Thymus (tissue), 11 donors: ENCODE results near the gene TPTE2. TPM values are rescaled to one million over a fixed set of nuclear protein-coding genes. Genes with fewer than 3 reads are reported as not detected.
"Not testable (repeated sequence)": the region's sequence is repeated elsewhere in the genome, so short reads cannot be mapped to it uniquely, and the experiment has no call there.

Experiments
- DNase-seq, 9 donors: peaks; one replicate each; pipeline ENCODE4 v3.0.0-alpha.2; 2013; ENCODE audit warnings: low spot score in 9 of 9, low read depth in 6 of 9, missing footprints in 1 of 9
- H3K27ac ChIP-seq, 2 donors: one replicate each; pipeline ENCODE4 v1.5.1; 2013; ENCODE audit warnings: control low read depth in 1 of 2, low read depth in 1 of 2, low read length in 1 of 2, mild to moderate bottlenecking in 1 of 2, moderate library complexity in 1 of 2
- H3K27me3 ChIP-seq, 2 donors: one replicate each; pipeline ENCODE4 v1.5.1; 2013; ENCODE audit warnings: low read length in 1 of 2; ENCODE audit not compliant: control insufficient read depth in 2 of 2, insufficient read depth in 1 of 2
- H3K36me3 ChIP-seq, 2 donors: one replicate each; pipeline ENCODE4 v1.5.1; 2013; ENCODE audit warnings: low read length in 1 of 2, mild to moderate bottlenecking in 1 of 2, moderate library complexity in 1 of 2; ENCODE audit not compliant: control insufficient read depth in 2 of 2, insufficient read depth in 2 of 2
- H3K4me1 ChIP-seq, 2 donors: one replicate each; pipeline ENCODE4 v1.5.1; 2013; ENCODE audit warnings: low read length in 2 of 2; ENCODE audit not compliant: control insufficient read depth in 2 of 2, insufficient read depth in 2 of 2
- H3K4me3 ChIP-seq, 2 donors: one replicate each; pipeline ENCODE4 v1.5.1; 2013; ENCODE audit warnings: low read length in 2 of 2, control low read depth in 1 of 2, mild to moderate bottlenecking in 1 of 2
- H3K9me3 ChIP-seq, 2 donors: one replicate each; pipeline ENCODE4 v1.5.1; 2013; ENCODE audit warnings: low read length in 1 of 2, mild to moderate bottlenecking in 1 of 2; ENCODE audit not compliant: control insufficient read depth in 2 of 2, insufficient read depth in 1 of 2
- WGBS: extraction: QIAGEN DNeasy Blood & Tissue Kit; methylation state at CpG from one replicate; pipeline ENCODE4 v1.1.7; 2013; 5-methylcytosine and 5-hydroxymethylcytosine counted together
- polyA plus RNA-seq: library from polyadenylated mRNA; stranded (reverse); fragments of 200-250 nt; gene quantifications from one replicate; pipeline ENCODE4 v1.2.3, GENCODE V29; 2013
- total RNA-seq: library from RNA; stranded (reverse); fragments of 120-200 nt; gene quantifications from one replicate; pipeline ENCODE4 v1.2.4, GENCODE V29; 2013
- donor health status: healthy.

TPTE2 gene
- total and polyA plus RNA-seq, 2 donors = 0.05 to 0.34 TPM

DNA sequence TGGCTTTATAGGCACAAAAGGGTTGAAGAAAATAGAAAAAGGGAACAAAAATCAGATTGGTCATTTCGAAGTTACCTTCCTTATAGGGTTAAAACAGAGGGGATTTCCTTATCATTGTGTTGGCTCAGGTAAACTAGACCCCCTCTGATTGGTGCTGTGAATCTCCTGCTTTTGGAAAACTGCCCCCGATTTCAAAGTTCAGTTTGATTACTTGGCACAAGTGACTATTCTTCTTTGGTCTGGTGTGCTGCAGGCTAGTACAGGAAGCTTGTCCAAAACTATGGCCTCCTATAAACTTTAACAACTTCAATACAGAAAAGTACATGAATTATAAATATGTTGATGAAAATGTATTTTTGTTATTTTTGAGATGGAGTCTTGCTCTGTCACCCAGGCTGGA is 13.9 kb upstream of the TPTE2 start:
- no peaks in the 10 kb centered on the region for H3K36me3 ChIP-seq
- H3K4me3 ChIP-seq = no peak overlapping the region
- no peaks in the 10 kb centered on the region for H3K27me3 ChIP-seq
- no peaks in the 10 kb centered on the region for H3K4me1 ChIP-seq
- WGBS = 77% methylated on average over 2 of the region's 2 CpGs
- no peak overlapping the region for H3K27ac ChIP-seq
- no peaks in the 10 kb centered on the region for H3K9me3 ChIP-seq
- no peak for DNase-seq

DNA sequence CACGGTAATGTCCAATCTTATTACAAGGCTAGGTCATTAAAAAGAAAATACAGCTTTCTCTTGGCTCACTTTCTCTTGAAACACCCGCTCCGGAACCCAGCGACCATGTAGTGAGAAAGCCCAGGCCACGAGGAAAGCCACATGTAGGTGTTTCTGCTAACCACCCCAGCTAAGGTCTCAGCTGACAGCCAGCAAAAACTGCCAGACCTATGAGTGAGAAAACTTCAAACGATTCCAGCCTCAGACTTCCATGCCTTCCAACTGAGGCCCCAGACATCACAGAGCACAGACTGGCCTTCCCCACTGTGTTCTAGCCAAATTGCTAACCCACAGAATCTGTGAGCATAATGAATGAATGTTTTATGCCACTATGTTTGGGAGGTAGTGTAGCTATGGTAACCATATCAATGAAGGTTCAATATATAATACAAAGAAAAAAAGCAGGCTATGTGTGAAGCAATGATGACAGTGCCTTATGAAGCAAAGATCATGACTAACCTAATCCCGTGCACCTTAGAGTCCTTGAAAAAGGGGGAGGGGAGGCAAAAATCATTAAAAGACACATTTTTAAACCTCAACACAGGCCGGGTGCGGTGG is 11.9 kb upstream of the TPTE2 start:
- Histone ChIP-seq H3K36me3 (no peaks in the 10 kb centered on the region), H3K4me3 (no peak overlapping the region), H3K9me3 (no peaks in the 10 kb centered on the region), H3K27me3 (no peaks in the 10 kb centered on the region), H3K27ac (no peak overlapping the region), H3K4me1 (no peaks in the 10 kb centered on the region)
- WGBS = 90% methylated on average over 9 of the region's 9 CpGs
- DNase-seq = no peak

DNA sequence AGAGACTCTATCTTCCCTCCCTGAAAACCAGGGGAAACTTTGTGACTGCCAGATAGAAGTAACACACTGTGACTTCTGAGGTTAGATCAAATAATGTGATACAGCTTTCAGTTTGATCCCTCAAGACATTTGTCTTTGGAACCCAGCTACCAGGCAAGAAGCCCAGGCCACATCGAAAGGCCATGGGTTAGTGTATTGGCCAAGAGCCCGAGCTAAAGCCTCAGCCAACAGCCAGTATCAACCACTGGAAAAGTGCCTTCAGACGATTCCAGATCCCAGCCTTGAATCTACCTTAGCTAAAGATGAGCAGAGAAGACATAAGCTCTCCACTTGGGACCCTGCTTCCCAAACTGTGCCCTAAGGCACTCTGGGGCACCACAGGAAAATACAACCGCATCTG is 10.9 kb upstream of the TPTE2 start:
- no peak for DNase-seq
- Histone ChIP-seq H3K4me3 (no peak overlapping the region), H3K4me1 (no peaks in the 10 kb centered on the region), H3K27me3 (no peaks in the 10 kb centered on the region), H3K36me3 (no peaks in the 10 kb centered on the region), H3K27ac (no peak overlapping the region), H3K9me3 (no peaks in the 10 kb centered on the region)
- 91% methylated on average over 4 of the region's 4 CpGs for WGBS

DNA sequence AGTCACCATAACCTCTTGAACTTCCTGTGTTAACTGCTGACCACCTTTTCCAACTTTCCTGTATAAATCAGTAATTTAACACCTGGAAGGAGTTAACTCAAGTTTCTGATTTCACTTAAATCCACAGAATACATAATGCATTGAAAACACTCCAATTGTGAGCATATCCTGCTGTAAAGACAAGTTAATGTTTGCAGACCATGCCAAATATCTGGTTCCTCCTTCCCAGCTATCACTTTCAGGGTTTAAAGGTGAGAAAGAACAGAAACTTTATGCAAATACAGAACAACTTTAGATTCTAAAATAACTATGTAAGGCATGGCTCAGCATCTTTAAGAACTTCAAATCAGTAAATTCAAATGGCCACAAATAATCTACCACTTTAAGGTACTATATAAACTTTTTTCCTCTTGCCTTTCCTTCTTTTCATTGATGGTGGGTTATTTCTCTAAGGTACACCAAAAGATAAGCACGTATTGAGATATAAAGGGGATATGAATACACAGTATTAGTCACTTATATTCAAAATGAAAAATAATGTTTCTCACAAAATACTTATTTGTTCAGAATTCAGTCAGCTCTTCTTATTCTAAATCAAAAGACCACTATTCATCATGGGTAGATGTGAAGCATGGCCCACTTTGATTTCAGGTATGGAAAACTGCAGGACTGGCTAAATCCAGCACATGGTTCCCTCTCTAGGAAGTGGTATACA is 6.6 kb upstream of the TPTE2 start:
- H3K36me3 ChIP-seq = no peaks in the 10 kb centered on the region
- no peaks in the 10 kb centered on the region for H3K9me3 ChIP-seq
- no peak for DNase-seq
- no peak overlapping the region for H3K27ac ChIP-seq
- H3K27me3 ChIP-seq = peaks cover 0 to 6% of the 10 kb centered on the region in 2 donors
- 90% methylated on average over 1 of the region's 1 CpG for WGBS
- H3K4me3 ChIP-seq = no peak overlapping the region
- no peaks in the 10 kb centered on the region for H3K4me1 ChIP-seq

DNA sequence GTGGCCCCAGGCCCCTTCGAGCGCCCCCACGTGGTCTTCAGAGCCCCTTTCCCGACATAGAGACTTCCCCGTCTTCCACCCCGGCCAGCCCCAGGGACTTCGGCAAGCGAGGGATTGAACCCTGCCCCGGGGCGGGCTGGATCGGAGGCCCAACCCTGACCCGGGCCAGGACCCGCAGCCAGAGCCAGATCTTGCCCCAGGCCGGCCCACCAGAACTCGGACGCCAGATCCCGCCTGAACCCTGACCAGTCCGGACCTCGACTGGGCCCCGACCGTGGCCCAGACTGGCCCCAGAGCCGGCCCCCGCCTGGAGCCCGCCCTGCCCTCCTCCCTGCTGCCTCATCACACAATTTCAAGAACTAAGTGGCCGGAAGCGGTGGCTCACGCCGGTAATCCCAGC is 253 bp upstream of the TPTE2 start:
- Histone ChIP-seq H3K4me1 (no peaks in the 10 kb centered on the region), H3K9me3 (peaks cover 0 to 3% of the 10 kb centered on the region in 2 donors), H3K36me3 (no peaks in the 10 kb centered on the region), H3K27me3 (peaks cover 0 to 6% of the 10 kb centered on the region in 2 donors), H3K4me3 (no peak overlapping the region), H3K27ac (no peak overlapping the region)
- DNase-seq = no peak
- WGBS = 90% methylated on average over 28 of the region's 28 CpGs

DNA sequence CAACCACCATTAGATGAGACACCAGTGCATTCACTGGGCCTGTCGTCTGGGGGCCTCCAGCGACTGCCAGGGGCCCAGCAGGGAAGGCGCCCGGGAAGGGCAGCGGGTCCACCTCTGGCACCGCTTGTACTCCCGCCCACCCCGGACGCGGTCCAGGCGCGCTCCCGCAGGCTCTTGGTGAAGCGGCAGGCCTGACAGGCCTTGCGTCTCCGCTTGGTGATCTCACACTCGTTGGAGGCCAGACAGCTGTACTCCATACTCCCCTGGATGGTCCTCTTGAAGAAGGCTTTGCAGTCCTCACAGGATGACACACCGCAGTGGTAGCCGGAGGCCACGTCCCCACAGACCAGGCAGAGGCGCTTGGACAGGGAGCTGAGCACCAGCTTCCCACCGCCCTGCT is 660 bp downstream of the TPTE2 start:
- H3K4me1 ChIP-seq, H3K9me3 ChIP-seq, H3K27me3 ChIP-seq, H3K36me3 ChIP-seq, DNase-seq, H3K27ac ChIP-seq, H3K4me3 ChIP-seq: not testable (repeated sequence)
- 96% methylated on average over 22 of the region's 22 CpGs for WGBS

DNA sequence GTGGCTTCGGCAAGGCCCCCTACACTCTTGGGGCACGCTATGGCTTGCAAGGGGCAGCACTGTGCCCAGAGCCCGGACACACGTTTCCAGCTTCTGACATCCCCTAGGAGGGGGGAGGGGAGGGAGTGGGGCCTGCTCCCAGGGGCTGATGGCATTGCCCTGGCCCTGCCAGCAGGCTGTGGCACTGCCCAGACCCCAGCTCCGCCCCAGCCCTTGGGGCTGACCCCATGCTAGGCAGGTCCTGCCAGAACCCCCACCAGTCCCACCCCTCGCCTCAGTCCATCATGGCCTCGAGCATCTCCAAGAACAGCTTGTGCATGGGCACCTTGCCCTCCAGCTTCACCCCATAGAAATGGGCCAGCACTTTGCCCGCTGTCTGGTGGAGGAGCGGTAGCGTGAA is 1.6 kb downstream of the TPTE2 start:
- WGBS = no CpG with 5 or more reads among the region's 10 CpGs
- H3K27ac ChIP-seq, DNase-seq, H3K4me1 ChIP-seq, H3K36me3 ChIP-seq, H3K4me3 ChIP-seq, H3K9me3 ChIP-seq, H3K27me3 ChIP-seq: not testable (repeated sequence)

DNA sequence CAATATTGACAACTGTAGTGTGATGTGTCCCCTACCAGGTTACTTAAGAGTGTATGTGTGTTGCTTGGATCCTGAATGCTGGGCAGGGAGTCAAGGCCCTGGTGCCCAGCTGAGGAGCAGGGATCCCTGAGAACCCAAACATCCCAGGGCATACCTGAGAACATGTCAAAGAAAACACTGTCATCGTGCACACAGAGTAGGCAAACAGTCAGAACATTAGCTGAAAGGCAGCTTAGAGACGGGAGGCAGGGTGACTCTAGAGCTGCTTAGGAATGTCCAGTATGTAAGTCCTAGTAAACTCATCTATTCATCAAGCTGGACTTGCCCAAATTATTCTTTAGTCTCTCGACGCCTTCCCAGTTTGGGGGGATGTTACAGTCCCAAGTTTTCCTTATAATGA is 4.0 kb downstream of the TPTE2 start:
- H3K27me3 ChIP-seq, H3K36me3 ChIP-seq, H3K4me3 ChIP-seq, H3K27ac ChIP-seq, DNase-seq, H3K9me3 ChIP-seq, H3K4me1 ChIP-seq: not testable (repeated sequence)
- WGBS = 100% methylated on average over 3 of the region's 4 CpGs

DNA sequence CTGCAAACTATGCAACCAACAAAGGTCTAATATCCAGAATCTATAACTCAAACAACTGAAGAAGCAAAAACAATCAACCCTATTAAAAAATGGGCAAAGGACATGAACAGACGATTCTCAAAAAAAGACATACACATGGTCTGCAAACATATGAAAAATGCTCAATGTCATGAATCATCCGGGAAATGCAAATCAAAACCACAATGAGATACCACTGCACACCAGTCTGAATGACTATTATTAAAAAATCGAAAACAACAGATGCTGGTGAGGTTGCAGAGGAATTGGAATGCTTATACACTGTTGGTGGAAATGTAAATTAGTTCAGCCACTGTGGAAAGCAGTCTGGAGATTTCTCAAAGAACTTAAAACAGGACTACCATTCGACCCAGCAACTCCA is 12.1 kb downstream of the TPTE2 start:
- not testable (repeated sequence) for H3K4me3 ChIP-seq, DNase-seq, H3K36me3 ChIP-seq, H3K4me1 ChIP-seq, H3K27me3 ChIP-seq, H3K9me3 ChIP-seq, H3K27ac ChIP-seq
- 86% methylated on average over 4 of the region's 4 CpGs for WGBS
